Motor neuron (in vitro differentiated cells): ENCODE results near the gene POLR1B. TPM values are rescaled to one million over a fixed set of nuclear protein-coding genes. Genes with fewer than 3 reads are reported as not detected.
"Not testable (repeated sequence)": the region's sequence is repeated elsewhere in the genome, so short reads cannot be mapped to it uniquely, and the experiment has no call there.

Source experiments
- ATAC-seq, 8 experiments: fragments of 200-7000 bp; cut with Tn5 transposase; replicated peaks in 6 of 8; 2 replicates each; pipeline ENCODE4 v1.8.0; 2021; ENCODE audit warnings: mild to moderate bottlenecking in 8 of 8, moderate library complexity in 8 of 8
- H3K27ac ChIP-seq, 2 donors: fragments of 250-450 bp; sonication (Bioruptor Pico); 2 replicates each; pipeline ENCODE4 v1.9.0; 2021; ENCODE audit warnings: antibody characterized with exemption in 2 of 2, mild to moderate bottlenecking in 2 of 2, moderate library complexity in 1 of 2
- H3K4me1 ChIP-seq, 2 donors: fragments of 250-450 bp; sonication (Bioruptor Pico); replicated peaks in 1 of 2; 2 replicates each; pipeline ENCODE4 v1.6.1; 2021; ENCODE audit warnings: antibody characterized with exemption in 2 of 2, mild to moderate bottlenecking in 2 of 2, moderate library complexity in 1 of 2
- H3K4me3 ChIP-seq, 5 donors: fragments of 250-450 bp; sonication (Bioruptor Pico); 2 replicates each; pipeline ENCODE4 v1.9.0; 2021; ENCODE audit warnings: antibody characterized with exemption in 5 of 5, mild to moderate bottlenecking in 5 of 5, moderate library complexity in 4 of 5
- WGBS, 10 experiments: fragments of 450-650 bp; shearing (Covaris generic); methylation state at CpG; one replicate each; pipeline ENCODE4 v1.0.0; 2022; 5-methylcytosine and 5-hydroxymethylcytosine counted together
- in situ Hi-C, 9 experiments: fragments of 400-800 bp; cut with MboI; loops; one replicate each; pipeline ENCODE4 v1.15.0; 2021; ENCODE audit warnings: low sequenced_read_pairs in 9 of 9, low pct_unique_long_range_greater_than_20kb in 2 of 9; ENCODE audit not compliant: unreplicated experiment in 9 of 9
- total RNA-seq, 8 experiments: library from RNA; unstranded; fragments of 300-600 nt; gene quantifications; 2 replicates each; pipeline versions ENCODE4 v1.2.3 to v1.2.4, GENCODE V29; 2022

The POLR1B gene
- total RNA-seq, 8 experiments from 2014 or later = 11.3 to 44.2 (median 15.7) TPM

GRCh38 chr2:112591413-112591812, 49.1 kb downstream of the POLR1B start:
- H3K4me3 ChIP-seq = no peak overlapping the region
- in situ Hi-C loops = no loop called here
- no peak overlapping the region for H3K27ac ChIP-seq
- 83 to 100% (median 100%) methylated on average over 1 to 4 of the region's 5 CpGs; no CpG with 5 or more reads in 4 of the 10 experiments for WGBS, 10 experiments
- no peaks in the 10 kb centered on the region for H3K4me1 ChIP-seq
- ATAC-seq = no peak

DNA sequence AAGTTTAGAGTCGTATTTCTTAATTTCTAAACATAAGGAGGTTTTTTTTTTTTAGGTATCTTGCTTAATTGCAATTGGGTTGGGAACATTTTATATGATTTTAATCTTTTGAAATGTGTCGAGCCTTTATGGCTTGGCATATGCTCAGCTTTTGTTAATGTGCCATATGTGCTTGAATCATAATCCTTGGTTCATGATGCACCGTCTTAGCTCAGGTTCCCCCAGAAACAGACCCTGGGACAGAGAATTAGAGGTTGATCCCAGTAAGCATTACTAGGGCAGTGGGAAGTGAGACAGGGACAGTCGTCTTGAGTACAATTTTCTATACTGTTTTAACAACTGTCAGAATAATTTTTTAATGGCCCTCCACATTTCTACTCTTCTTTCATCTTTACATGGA, 51.5 kb downstream of the POLR1B start:
- Histone ChIP-seq H3K4me1 (no peaks in the 10 kb centered on the region), H3K27ac (no peak overlapping the region), H3K4me3 (no peak overlapping the region)
- 28 to 100% (median 87%) methylated on average over 3 to 4 of the region's 4 CpGs; no CpG with 5 or more reads in 1 of the 10 experiments for WGBS, 10 experiments
- in situ Hi-C loops = no loop called here
- ATAC-seq = no peak

DNA sequence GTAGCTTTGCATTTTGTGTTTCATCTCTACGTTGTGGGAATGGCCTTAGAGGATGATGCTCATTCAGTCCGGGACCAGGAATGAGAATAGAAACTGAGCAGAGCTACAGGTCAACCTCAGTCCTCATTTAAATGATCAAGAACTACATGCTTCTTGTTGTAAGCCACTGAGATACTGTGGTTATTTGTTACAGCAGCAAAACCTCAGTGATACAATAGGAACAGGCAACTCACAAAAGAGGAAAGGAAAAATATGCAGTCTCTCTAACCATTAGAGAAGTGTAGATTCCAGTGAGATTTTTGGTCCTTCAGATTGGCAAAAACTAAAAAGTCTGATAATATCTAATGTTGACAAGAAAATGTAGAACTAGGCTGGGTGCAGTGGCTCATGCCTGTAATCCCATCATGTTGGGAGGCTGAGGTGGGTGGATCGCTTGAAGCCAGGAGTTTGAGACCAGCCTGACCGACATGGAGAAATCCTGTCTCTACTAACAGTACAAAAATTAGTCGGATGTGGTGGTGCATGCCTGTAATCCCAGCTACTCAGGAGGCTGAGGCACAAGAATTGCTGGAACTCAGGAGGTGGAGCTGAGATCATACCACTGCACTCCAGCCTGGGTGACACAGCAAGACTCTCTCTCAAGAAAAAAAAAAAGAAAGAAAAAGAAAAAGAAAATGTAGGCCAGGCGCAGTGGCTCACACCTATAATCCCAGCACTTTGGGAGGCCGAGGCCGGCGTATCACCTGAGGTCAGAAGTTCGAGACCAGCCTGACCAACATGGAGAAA, 55.5 kb downstream of the POLR1B start:
- no peak for ATAC-seq
- Histone ChIP-seq H3K27ac (no peak overlapping the region), H3K4me3 (no peak overlapping the region), H3K4me1 (peaks cover 0 to 2% of the 10 kb centered on the region in 2 donors)
- 79 to 100% (median 96%) methylated on average over 2 to 8 of the region's 10 CpGs; no CpG with 5 or more reads in 1 of the 10 experiments for WGBS, 10 experiments
- in situ Hi-C loops = no loop called here

GRCh38 chr2:112600634-112601033, 58.4 kb downstream of the POLR1B start:
- Histone ChIP-seq H3K27ac (no peak overlapping the region), H3K4me3 (no peak overlapping the region), H3K4me1 (peaks cover 0 to 2% of the 10 kb centered on the region in 2 donors)
- 67 to 100% (median 88%) methylated on average over 2 to 3 of the region's 3 CpGs; no CpG with 5 or more reads in 3 of the 10 experiments for WGBS, 10 experiments
- ATAC-seq = no peak
- in situ Hi-C loops = loop anchor here in 5 of 9 experiments (10.0 to 25.0 kb wide), 6 partner anchors 112 to 362 kb away; partner anchors contain the start of gene NT5DC4 (in 3 of the 5)

- Histone ChIP-seq H3K4me1 (peaks cover 0 to 2% of the 10 kb centered on the region in 2 donors), H3K4me3 (no peak overlapping the region), H3K27ac (no peak overlapping the region)
- no peak for ATAC-seq
- in situ Hi-C loops = loop anchor here in 5 of 9 experiments (10.0 to 25.0 kb wide), 6 partner anchors 111 to 361 kb away; partner anchors contain the start of gene NT5DC4 (in 3 of the 5)
- 86 to 100% (median 100%) methylated on average over 1 to 3 of the region's 3 CpGs; no CpG with 5 or more reads in 7 of the 10 experiments for WGBS, 10 experiments
Measured at GRCh38 chr2:112601754-112602153, 59.5 kb downstream of the POLR1B start.

- WGBS, 10 experiments = 81 to 100% (median 96%) methylated on average over 1 to 2 of the region's 3 CpGs; no CpG with 5 or more reads in 4 of the 10 experiments
- in situ Hi-C loops = loop anchor here in 5 of 9 experiments (10.0 to 25.0 kb wide), 6 partner anchors 109 to 359 kb away; partner anchors contain the start of gene NT5DC4 (in 3 of the 5)
- no peak overlapping the region for H3K27ac ChIP-seq
- no peak for ATAC-seq
- H3K4me3 ChIP-seq = no peak overlapping the region
- peaks cover 0 to 2% of the 10 kb centered on the region in 2 donors for H3K4me1 ChIP-seq
Measured at GRCh38 chr2:112602917-112603316, 60.7 kb downstream of the POLR1B start.

DNA sequence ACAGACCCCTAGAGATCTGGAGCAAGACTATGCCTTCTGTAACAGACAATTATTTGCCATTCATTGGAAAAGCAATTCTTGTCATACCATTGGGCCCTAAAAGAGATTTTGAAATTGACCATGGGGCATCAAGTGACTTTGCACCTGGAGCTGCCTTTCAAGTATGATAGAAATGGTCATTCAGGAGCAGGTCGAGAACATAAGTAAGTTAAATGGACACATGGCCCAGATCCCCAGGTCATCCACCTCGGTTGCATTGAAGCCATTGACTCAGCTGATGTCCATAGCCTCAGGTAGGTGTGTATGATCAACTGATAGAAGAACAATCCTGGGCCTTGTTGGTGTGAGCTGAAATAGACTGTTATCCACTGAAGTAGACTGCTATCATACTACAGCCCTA, 61.5 kb downstream of the POLR1B start:
- WGBS, 10 experiments = 25 to 100% (median 83%) methylated on average over 1 to 2 of the region's 2 CpGs; no CpG with 5 or more reads in 4 of the 10 experiments
- ATAC-seq = no peak
- H3K27ac ChIP-seq = no peak overlapping the region
- in situ Hi-C loops = loop anchor here in 5 of 9 experiments (10.0 to 25.0 kb wide), 6 partner anchors 109 to 359 kb away; partner anchors contain the start of gene NT5DC4 (in 3 of the 5)
- peaks cover 0 to 2% of the 10 kb centered on the region in 2 donors for H3K4me1 ChIP-seq
- H3K4me3 ChIP-seq = no peak overlapping the region

GRCh38 chr2:112604952-112605351, 62.7 kb downstream of the POLR1B start:
- ATAC-seq = no peak
- in situ Hi-C loops = loop anchor here in 5 of 9 experiments (10.0 to 25.0 kb wide), 6 partner anchors 107 to 357 kb away; partner anchors contain the start of gene NT5DC4 (in 3 of the 5)
- Histone ChIP-seq H3K27ac (no peak overlapping the region), H3K4me1 (peaks cover 0 to 2% of the 10 kb centered on the region in 2 donors), H3K4me3 (no peak overlapping the region)
- 30 to 100% (median 57%) methylated on average over 1 to 3 of the region's 4 CpGs; no CpG with 5 or more reads in 3 of the 10 experiments for WGBS, 10 experiments

DNA sequence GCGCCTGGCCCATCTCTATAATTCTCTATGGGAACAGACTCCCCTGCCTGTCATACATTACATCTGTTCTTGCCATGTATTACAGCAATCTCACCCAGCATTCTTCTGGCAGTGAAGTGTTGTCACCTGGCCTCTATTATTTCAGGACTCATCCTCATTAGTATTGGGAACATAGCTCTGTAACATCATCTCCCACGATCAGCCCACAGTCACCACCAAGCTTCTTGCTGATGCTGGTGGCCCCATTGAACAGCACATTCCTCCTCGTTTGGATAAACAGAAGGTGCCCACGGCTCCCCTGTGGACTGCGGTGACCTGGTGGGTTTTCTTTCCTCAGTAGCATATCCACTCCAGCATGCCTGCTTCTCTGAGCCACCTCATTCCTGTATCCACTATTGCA, 63.7 kb downstream of the POLR1B start:
- no peak for ATAC-seq
- no peaks in the 10 kb centered on the region for H3K4me1 ChIP-seq
- H3K4me3 ChIP-seq = no peak overlapping the region
- no peak overlapping the region for H3K27ac ChIP-seq
- in situ Hi-C loops = loop anchor here in 5 of 9 experiments (10.0 to 25.0 kb wide), 6 partner anchors 106 to 356 kb away; partner anchors contain the start of gene NT5DC4 (in 3 of the 5)
- WGBS, 10 experiments = 78 to 100% (median 89%) methylated on average over 1 to 4 of the region's 5 CpGs; no CpG with 5 or more reads in 5 of the 10 experiments

GRCh38 chr2:112606547-112606946, 64.3 kb downstream of the POLR1B start:
- no peak overlapping the region for H3K27ac ChIP-seq
- WGBS, 10 experiments = 44 to 75% (median 60%) methylated on average over 1 to 2 of the region's 4 CpGs; no CpG with 5 or more reads in 5 of the 10 experiments
- no peaks in the 10 kb centered on the region for H3K4me1 ChIP-seq
- no peak for ATAC-seq
- H3K4me3 ChIP-seq = no peak overlapping the region
- in situ Hi-C loops = loop anchor here in 5 of 9 experiments (10.0 to 25.0 kb wide), 6 partner anchors 106 to 356 kb away; partner anchors contain the start of gene NT5DC4 (in 3 of the 5)

DNA sequence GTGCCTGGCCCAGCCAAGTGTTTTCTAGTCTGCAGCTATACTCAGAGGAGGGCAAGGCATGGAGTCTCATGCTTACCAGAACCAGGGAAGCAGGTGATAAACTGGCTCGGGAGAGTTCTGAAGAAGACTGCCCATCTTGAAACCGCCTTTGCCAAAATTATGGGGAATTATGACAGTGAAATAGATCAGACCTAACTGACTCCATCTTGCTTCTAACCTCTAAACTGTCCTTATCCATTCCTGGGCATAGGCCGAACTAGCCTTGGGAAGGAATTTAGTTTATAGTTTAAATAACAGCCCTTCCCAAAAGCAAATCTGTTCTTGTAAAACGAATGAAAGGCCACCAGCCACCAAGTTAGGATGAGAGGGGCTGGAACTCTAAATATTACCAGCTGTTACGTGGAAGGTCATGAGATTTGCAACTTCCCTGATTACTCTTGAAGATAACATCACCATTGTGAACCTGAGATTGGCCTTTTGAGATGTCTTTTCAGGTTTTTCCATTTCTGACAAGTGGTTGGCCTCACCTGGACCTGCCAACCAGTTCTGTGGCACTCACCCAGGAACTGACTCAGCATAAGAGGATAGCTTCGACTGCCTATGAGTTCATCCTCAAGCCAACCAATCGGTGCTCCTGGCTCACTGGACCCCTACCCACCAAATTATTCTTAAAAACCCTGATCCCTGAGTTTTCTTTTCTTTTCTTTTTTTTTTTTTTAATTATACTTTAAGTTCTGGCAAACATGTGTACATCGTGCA, 65.6 kb downstream of the POLR1B start:
- Histone ChIP-seq H3K4me3 (no peak overlapping the region), H3K27ac (no peak overlapping the region), H3K4me1 (no peaks in the 10 kb centered on the region)
- in situ Hi-C loops = loop anchor here in 5 of 9 experiments (10.0 to 25.0 kb wide), 6 partner anchors 104 to 354 kb away; partner anchors contain the start of gene NT5DC4 (in 3 of the 5)
- WGBS, 10 experiments = 43 to 94% (median 82%) methylated on average over 2 to 5 of the region's 8 CpGs
- ATAC-seq = no peak

DNA sequence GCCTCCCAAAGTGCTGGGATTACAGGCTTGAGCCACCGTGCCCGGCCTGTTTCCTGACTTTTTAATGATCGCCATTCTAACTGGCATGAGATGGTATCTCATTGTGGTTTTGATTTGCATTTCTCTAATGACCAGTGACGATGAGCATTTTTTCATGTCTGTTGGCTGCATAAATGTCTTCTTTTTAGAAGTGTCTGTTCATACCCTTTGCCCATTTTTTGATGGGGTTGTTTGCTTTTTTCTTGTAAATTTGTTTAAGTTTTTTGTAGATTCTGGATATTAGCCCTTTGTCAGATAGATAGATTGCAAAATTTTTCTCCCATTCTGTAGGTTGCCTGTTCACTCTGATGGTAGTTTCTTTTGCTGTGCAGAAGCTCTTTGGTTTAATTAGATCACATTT, 67.1 kb downstream of the POLR1B start:
- H3K4me3 ChIP-seq, ATAC-seq, H3K4me1 ChIP-seq, H3K27ac ChIP-seq: not testable (repeated sequence)
- in situ Hi-C loops = loop anchor here in 5 of 9 experiments (10.0 to 25.0 kb wide), 6 partner anchors 103 to 353 kb away; partner anchors contain the start of gene NT5DC4 (in 3 of the 5)
- WGBS, 10 experiments = 90 to 100% (median 90%) methylated on average over 2 to 4 of the region's 4 CpGs; no CpG with 5 or more reads in 7 of the 10 experiments
